Measurements from ENCODE around the gene CTIF. TPM values are rescaled to one million over a fixed set of nuclear protein-coding genes. Genes with fewer than 3 reads are reported as not detected.

Gene CTIF
- total and polyA plus RNA-seq, 10 donors = 5.2 to 39.2 (median 18.5) TPM

GRCh38 chr18:48864876-48865275 lies 326.0 kb downstream of the CTIF start:
- H3K36me3 ChIP-seq = peaks cover 0 to 2% (median 0%) of the 10 kb centered on the region in 6 donors
- H3K9me3 ChIP-seq = peaks cover 0 to 11% (median 9%) of the 10 kb centered on the region in 8 donors
- H3K27me3 ChIP-seq (replicated peaks in 1 of 7) = no peaks in the 10 kb centered on the region
- DNase-seq = peak; percentile 58
- no peak overlapping the region for H3K4me3 ChIP-seq
- 93 to 98% (median 97%) methylated on average over 15 of the region's 15 CpGs for WGBS, 5 donors
- TF ChIP-seq POLR2A (IDR thresholded peaks at IDR 0.05) (no peak), CTCF (IDR thresholded peaks at IDR 0.05 in 8 of 11, conservative IDR thresholded peaks at IDR 0.05 in 3 of 11) (no peak), POLR2AphosphoS5 (IDR thresholded peaks at IDR 0.05) (no peak)
- intact Hi-C loops (cut with DNase I; ENCODE audit: low total_unique reads) = no loop called here
- peaks cover 0 to 35% (median 17%) of the 10 kb centered on the region in 6 donors for H3K4me1 ChIP-seq
- no peak overlapping the region for H3K27ac ChIP-seq

- peak; percentile 41 for DNase-seq
- no peaks in the 10 kb centered on the region for H3K27me3 ChIP-seq (replicated peaks in 1 of 7)
- WGBS, 5 donors = 48 to 81% (median 54%) methylated on average over 5 to 7 of the region's 7 CpGs
Measured at GRCh38 chr18:48866028-48866733, 327.4 kb downstream of the CTIF start.

GRCh38 chr18:48866856-48867255 lies 328.0 kb downstream of the CTIF start:
- peak; percentile 47 for DNase-seq
- Histone ChIP-seq H3K4me3 (no peak overlapping the region), H3K9me3 (peaks cover 0 to 11% (median 9%) of the 10 kb centered on the region in 8 donors), H3K27me3 (replicated peaks in 1 of 7) (no peaks in the 10 kb centered on the region), H3K27ac (peak overlapping the region in 3 of 8 donors; percentile 10 to 78 (median 33)), H3K36me3 (no peaks in the 10 kb centered on the region), H3K4me1 (peaks cover 0 to 35% (median 17%) of the 10 kb centered on the region in 6 donors)
- intact Hi-C loops (cut with DNase I; ENCODE audit: low total_unique reads) = no loop called here
- 82 to 96% (median 90%) methylated on average over 1 of the region's 1 CpG for WGBS, 5 donors
- TF ChIP-seq CTCF (IDR thresholded peaks at IDR 0.05 in 8 of 11, conservative IDR thresholded peaks at IDR 0.05 in 3 of 11) (no peak), POLR2A (IDR thresholded peaks at IDR 0.05) (no peak), POLR2AphosphoS5 (IDR thresholded peaks at IDR 0.05) (no peak)

More at GRCh38 chr18:48866028-48866733, 327.4 kb downstream of the CTIF start:
- Histone ChIP-seq H3K36me3 (no peaks in the 10 kb centered on the region), H3K4me3 (no peak overlapping the region), H3K27ac (peak overlapping the region in 1 of 8 donors; percentile 33), H3K9me3 (peaks cover 0 to 11% (median 9%) of the 10 kb centered on the region in 8 donors), H3K4me1 (peaks cover 0 to 35% (median 17%) of the 10 kb centered on the region in 6 donors)
- intact Hi-C loops (cut with DNase I; ENCODE audit: low total_unique reads) = no loop called here
- TF ChIP-seq POLR2A (IDR thresholded peaks at IDR 0.05) (no peak), CTCF (IDR thresholded peaks at IDR 0.05 in 8 of 11, conservative IDR thresholded peaks at IDR 0.05 in 3 of 11) (no peak), POLR2AphosphoS5 (IDR thresholded peaks at IDR 0.05) (peak in 1 of 3 donors; percentile 16)

GRCh38 chr18:48867978-48868377 lies 329.1 kb downstream of the CTIF start:
- H3K27ac ChIP-seq = peak overlapping the region in 5 of 8 donors; percentile 59 to 81 (median 75)
- H3K4me3 ChIP-seq = no peak overlapping the region
- intact Hi-C loops (cut with DNase I; ENCODE audit: low total_unique reads) = no loop called here
- no peaks in the 10 kb centered on the region for H3K36me3 ChIP-seq
- 39 to 92% (median 79%) methylated on average over 1 of the region's 1 CpG for WGBS, 5 donors
- H3K27me3 ChIP-seq (replicated peaks in 1 of 7) = no peaks in the 10 kb centered on the region
- peaks cover 0 to 35% (median 17%) of the 10 kb centered on the region in 6 donors for H3K4me1 ChIP-seq
- peak; percentile 73 for DNase-seq
- TF ChIP-seq CTCF (IDR thresholded peaks at IDR 0.05 in 8 of 11, conservative IDR thresholded peaks at IDR 0.05 in 3 of 11) = no peak
- TF ChIP-seq POLR2A (IDR thresholded peaks at IDR 0.05) = no peak
- no peak for TF ChIP-seq POLR2AphosphoS5 (IDR thresholded peaks at IDR 0.05)
- peaks cover 0 to 11% (median 9%) of the 10 kb centered on the region in 8 donors for H3K9me3 ChIP-seq
